Measurements from ENCODE around the gene PNMA8C. TPM values are rescaled to one million over a fixed set of nuclear protein-coding genes. Genes with fewer than 3 reads are reported as not detected.

The PNMA8C gene
- total and polyA plus RNA-seq, 2 donors (not counting 3 experiments of a cell fraction or from before 2014, with no cell fraction given) = not detected

GRCh38 chr19:46386996-46387712, 41.6 kb downstream of the PNMA8C start:
- no TSS peak for BruUV-seq (replicated peaks)
- Histone ChIP-seq H3K36me3 (ENCODE audit: control insufficient read depth in 2 of 2, extremely low read depth in 1 of 2, insufficient read depth in 2 of 2, low read length in 2 of 2) (peaks cover 19 to 59% of the 10 kb centered on the region in 2 experiments), H3K4me3 (replicated peaks in 1 of 3; ENCODE audit: insufficient read depth in 1 of 3, low read depth in 1 of 3, low read length in 3 of 3) (no peak overlapping the region), H3K9me1 (replicated peaks; ENCODE audit: control insufficient read depth, extremely low read depth, insufficient read depth, low read length) (no peaks in the 10 kb centered on the region), H3K27me3 (ENCODE audit: control insufficient read depth in 2 of 2, insufficient read depth in 2 of 2, low read length in 2 of 2) (no peaks in the 10 kb centered on the region), H3K79me2 (ENCODE audit: control insufficient read depth, insufficient read depth, low read length) (no peaks in the 10 kb centered on the region), H2AFZ (ENCODE audit: low read depth, low read length) (no peak overlapping the region), H4K20me1 (replicated peaks; ENCODE audit: control insufficient read depth, extremely low read depth, insufficient read depth, low read length) (no peaks in the 10 kb centered on the region), H3K4me2 (ENCODE audit: insufficient read depth, low read length) (no peak overlapping the region), H3K4me1 (ENCODE audit: control insufficient read depth, extremely low read depth, insufficient read depth, low read length) (no peaks in the 10 kb centered on the region), H3K9me3 (replicated peaks; ENCODE audit: control insufficient read depth, insufficient read depth, low read length) (no peaks in the 10 kb centered on the region), H3K9ac (replicated peaks; ENCODE audit: extremely low read depth, insufficient read depth, low read length) (no peak overlapping the region), H3K27ac (ENCODE audit: insufficient read depth, low read depth, low read length) (no peak overlapping the region)
- CTCF ChIA-PET = interaction anchor here (0.6 to 3.1 kb wide), 5 partner anchors 9 to 106 kb away, joined by 3 to 9 read pairs (median 3); no protein-coding TSS in a partner anchor
- FAIRE-seq (no peak), DNase-seq (ENCODE audit: low read depth, low spot score) (no peak)
- intact Hi-C loops (cut with micrococcal nuclease) = no loop called here
- POLR2A ChIA-PET = no interaction called here
- dilution Hi-C loops (cut with MboI; ENCODE audit: extremely low pct_ligation_motif_present, low sequenced_read_pairs) = no loop called here
- no peak for TF ChIP-seq MAX (IDR thresholded peaks at IDR 0.05; ENCODE audit: insufficient read depth, insufficient read length)
- TF ChIP-seq POLR2AphosphoS5 (IDR thresholded peaks at IDR 0.05; ENCODE audit: insufficient read depth, low read depth, low read length) = no peak
- TF ChIP-seq JUN (IDR thresholded peaks at IDR 0.05; ENCODE audit: borderline replicate concordance, insufficient read depth, insufficient read length, low read depth) = no peak
- no peak for TF ChIP-seq MYC (IDR thresholded peaks at IDR 0.05; ENCODE audit: low read depth, low read length)
- no peak for TF ChIP-seq GATA2 (IDR thresholded peaks at IDR 0.05; ENCODE audit: insufficient read depth, insufficient read length, low read depth, low read length)
- TF ChIP-seq FOS (IDR thresholded peaks at IDR 0.05; ENCODE audit: borderline replicate concordance, insufficient read depth, low read length) = no peak

- no peak overlapping the region for H3K27ac ChIP-seq (ENCODE audit: insufficient read depth, low read depth, low read length)
- ChIA-PET POLR2A (interaction anchor here (0.7 kb wide), 1 partner anchor 16 kb away, joined by 3 read pairs; no protein-coding TSS in a partner anchor), CTCF (interaction anchor here (0.7 to 3.1 kb wide), 4 partner anchors 10 to 105 kb away, joined by 3 to 9 read pairs (median 4); no protein-coding TSS in a partner anchor)
- H3K9ac ChIP-seq (replicated peaks; ENCODE audit: extremely low read depth, insufficient read depth, low read length) = no peak overlapping the region
- H3K36me3 ChIP-seq (ENCODE audit: control insufficient read depth in 2 of 2, extremely low read depth in 1 of 2, insufficient read depth in 2 of 2, low read length in 2 of 2) = peaks cover 22 to 59% of the 10 kb centered on the region in 2 experiments
- H4K20me1 ChIP-seq (replicated peaks; ENCODE audit: control insufficient read depth, extremely low read depth, insufficient read depth, low read length) = no peaks in the 10 kb centered on the region
- TF ChIP-seq GATA2 (IDR thresholded peaks at IDR 0.05; ENCODE audit: insufficient read depth, insufficient read length, low read depth, low read length) (no peak), POLR2A (IDR thresholded peaks at IDR 0.05; ENCODE audit: low read depth, low read length) (no peak), MAX (IDR thresholded peaks at IDR 0.05; ENCODE audit: insufficient read depth, insufficient read length) (no peak), EZH2 (IDR thresholded peaks at IDR 0.05; ENCODE audit: borderline replicate concordance, low read depth, low read length, severe bottlenecking) (no peak), JUN (IDR thresholded peaks at IDR 0.05; ENCODE audit: borderline replicate concordance, insufficient read depth, insufficient read length, low read depth) (no peak), POLR2AphosphoS5 (IDR thresholded peaks at IDR 0.05; ENCODE audit: insufficient read depth, low read depth, low read length) (no peak), FOS (IDR thresholded peaks at IDR 0.05; ENCODE audit: borderline replicate concordance, insufficient read depth, low read length) (no peak), MYC (IDR thresholded peaks at IDR 0.05; ENCODE audit: low read depth, low read length) (no peak)
- TF ChIP-seq, protein P1, sequence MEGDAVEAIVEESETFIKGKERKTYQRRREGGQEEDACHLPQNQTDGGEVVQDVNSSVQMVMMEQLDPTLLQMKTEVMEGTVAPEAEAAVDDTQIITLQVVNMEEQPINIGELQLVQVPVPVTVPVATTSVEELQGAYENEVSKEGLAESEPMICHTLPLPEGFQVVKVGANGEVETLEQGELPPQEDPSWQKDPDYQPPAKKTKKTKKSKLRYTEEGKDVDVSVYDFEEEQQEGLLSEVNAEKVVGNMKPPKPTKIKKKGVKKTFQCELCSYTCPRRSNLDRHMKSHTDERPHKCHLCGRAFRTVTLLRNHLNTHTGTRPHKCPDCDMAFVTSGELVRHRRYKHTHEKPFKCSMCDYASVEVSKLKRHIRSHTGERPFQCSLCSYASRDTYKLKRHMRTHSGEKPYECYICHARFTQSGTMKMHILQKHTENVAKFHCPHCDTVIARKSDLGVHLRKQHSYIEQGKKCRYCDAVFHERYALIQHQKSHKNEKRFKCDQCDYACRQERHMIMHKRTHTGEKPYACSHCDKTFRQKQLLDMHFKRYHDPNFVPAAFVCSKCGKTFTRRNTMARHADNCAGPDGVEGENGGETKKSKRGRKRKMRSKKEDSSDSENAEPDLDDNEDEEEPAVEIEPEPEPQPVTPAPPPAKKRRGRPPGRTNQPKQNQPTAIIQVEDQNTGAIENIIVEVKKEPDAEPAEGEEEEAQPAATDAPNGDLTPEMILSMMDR (IDR thresholded peaks at IDR 0.05; ENCODE audit: extremely low read depth in 1 of 2, insufficient read depth in 1 of 2, low read depth in 1 of 2, low read length in 2 of 2) = no peak
- peaks cover 2% of the 10 kb centered on the region for H3K79me2 ChIP-seq (ENCODE audit: control insufficient read depth, insufficient read depth, low read length)
- intact Hi-C loops (cut with micrococcal nuclease) (no loop called here), dilution Hi-C loops (cut with MboI; ENCODE audit: extremely low pct_ligation_motif_present, low sequenced_read_pairs) (no loop called here)
- no peak overlapping the region for H3K4me2 ChIP-seq (ENCODE audit: insufficient read depth, low read length)
- no peaks in the 10 kb centered on the region for H3K4me1 ChIP-seq (ENCODE audit: control insufficient read depth, extremely low read depth, insufficient read depth, low read length)
- H3K4me3 ChIP-seq (replicated peaks in 1 of 3; ENCODE audit: insufficient read depth in 1 of 3, low read depth in 1 of 3, low read length in 3 of 3) = no peak overlapping the region
- no peaks in the 10 kb centered on the region for H3K27me3 ChIP-seq (ENCODE audit: control insufficient read depth in 2 of 2, insufficient read depth in 2 of 2, low read length in 2 of 2)
- DNase-seq (ENCODE audit: low read depth, low spot score) = no peak
- H2AFZ ChIP-seq (ENCODE audit: low read depth, low read length) = no peak overlapping the region
- BruUV-seq (replicated peaks) = no TSS peak
- no peaks in the 10 kb centered on the region for H3K9me1 ChIP-seq (replicated peaks; ENCODE audit: control insufficient read depth, extremely low read depth, insufficient read depth, low read length)
- FAIRE-seq = no peak
- H3K9me3 ChIP-seq (replicated peaks; ENCODE audit: control insufficient read depth, insufficient read depth, low read length) = no peaks in the 10 kb centered on the region
These were observed 42.6 kb downstream of the PNMA8C start for GRCh38 chr19:46386151-46386550.
